ENCODE data around the gene ZFR2.

The ZFR2 gene

DNA sequence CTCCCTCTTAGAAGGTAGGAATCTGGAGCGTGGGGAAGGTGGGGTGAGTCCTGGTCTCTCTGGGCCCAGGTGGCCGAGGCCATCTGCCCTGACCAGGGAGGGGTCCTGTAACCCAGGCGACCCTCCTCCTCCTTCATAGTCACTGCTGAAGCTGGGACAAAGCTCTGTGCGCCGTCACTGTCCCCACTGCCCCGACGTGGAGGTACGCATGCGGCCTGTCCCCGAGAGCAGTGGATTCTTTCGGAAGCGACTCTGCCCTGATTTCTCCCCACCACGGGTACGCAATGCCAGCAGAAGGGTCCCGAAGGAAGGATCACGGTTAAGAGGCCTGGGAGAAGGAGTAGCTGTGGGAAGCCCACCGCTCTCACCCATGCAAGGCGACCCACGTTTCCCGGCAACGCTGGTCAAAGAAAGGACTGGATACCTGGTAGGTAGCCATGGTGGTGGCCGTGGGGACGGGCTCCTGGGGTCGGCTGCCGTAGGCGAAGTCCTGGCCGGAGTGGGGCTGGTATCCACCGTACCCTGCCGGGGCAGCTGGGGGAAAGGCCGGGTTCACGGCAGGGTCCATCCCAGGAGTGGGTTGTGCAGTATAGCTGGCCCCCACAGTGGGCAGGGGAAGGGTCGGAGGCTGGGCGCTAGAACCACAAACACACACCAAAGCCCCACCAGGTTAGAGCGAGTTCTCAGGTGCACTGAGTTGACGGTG is 34.3 kb downstream of the ZFR2 start:
- DNase-seq (ENCODE audit: low read depth) = no peak
- TF ChIP-seq MYC (IDR thresholded peaks at IDR 0.05; ENCODE audit: low read depth, low read length) = no peak
- TF ChIP-seq MAX (IDR thresholded peaks at IDR 0.05; ENCODE audit: low read depth, low read length) = no peak
- TF ChIP-seq CTCF (IDR thresholded peaks at IDR 0.05; ENCODE audit: low read depth, low read length) = no peak
- TF ChIP-seq POLR2A (IDR thresholded peaks at IDR 0.05; ENCODE audit: extremely low read depth, insufficient read length) = no peak
- no peak overlapping the region for H3K4me3 ChIP-seq (ENCODE audit: low read depth, low read length)

DNA sequence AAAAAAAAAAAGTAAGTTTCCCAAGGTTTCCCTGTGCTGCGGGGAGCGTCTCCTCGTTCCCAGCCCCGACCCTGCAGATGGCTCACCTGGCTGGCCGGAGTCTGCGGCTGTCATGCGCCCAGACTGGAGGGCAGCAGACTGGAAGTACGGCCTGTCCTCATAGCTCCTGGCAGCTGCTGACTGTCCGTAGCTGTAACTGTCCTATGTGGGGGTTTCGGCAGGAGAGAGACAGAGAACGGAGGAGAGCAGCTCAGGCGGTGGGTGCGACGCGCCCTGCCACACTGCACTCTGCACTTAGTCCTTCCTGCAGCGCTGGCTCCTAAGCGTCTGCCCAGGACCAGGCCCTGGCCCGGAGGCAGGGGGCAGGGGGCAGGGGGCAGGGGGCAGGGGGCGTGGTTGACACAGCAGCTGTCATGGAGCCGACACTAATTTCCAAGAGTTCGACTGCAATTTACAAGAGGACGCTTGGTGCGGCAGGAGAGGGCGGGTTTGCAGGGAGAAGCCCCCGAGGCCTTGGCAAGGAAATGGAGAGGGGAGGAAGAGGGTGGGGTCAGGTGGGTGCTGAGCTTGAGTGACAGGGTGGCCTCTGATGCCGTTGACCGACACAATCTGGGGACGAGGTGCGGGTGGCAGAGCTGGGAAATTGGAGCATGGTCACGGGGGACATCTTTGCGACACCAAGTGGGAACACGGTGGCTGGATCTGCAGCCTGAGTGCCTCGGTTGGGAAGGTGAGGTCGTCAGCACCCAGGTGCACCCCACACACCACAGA is 35.1 kb downstream of the ZFR2 start:
- TF ChIP-seq POLR2A (IDR thresholded peaks at IDR 0.05; ENCODE audit: extremely low read depth, insufficient read length) (no peak), MAX (IDR thresholded peaks at IDR 0.05; ENCODE audit: low read depth, low read length) (no peak), CTCF (IDR thresholded peaks at IDR 0.05; ENCODE audit: low read depth, low read length) (no peak), MYC (IDR thresholded peaks at IDR 0.05; ENCODE audit: low read depth, low read length) (no peak)
- H3K4me3 ChIP-seq (ENCODE audit: low read depth, low read length) = no peak overlapping the region
- DNase-seq (ENCODE audit: low read depth) = no peak

GRCh38 chr19:3832001-3832400 is 36.8 kb downstream of the ZFR2 start:
- H3K4me3 ChIP-seq (ENCODE audit: low read depth, low read length) = no peak overlapping the region
- no peak for TF ChIP-seq MAX (IDR thresholded peaks at IDR 0.05; ENCODE audit: low read depth, low read length)
- TF ChIP-seq POLR2A (IDR thresholded peaks at IDR 0.05; ENCODE audit: extremely low read depth, insufficient read length) = no peak
- TF ChIP-seq CTCF (IDR thresholded peaks at IDR 0.05; ENCODE audit: low read depth, low read length) = no peak
- TF ChIP-seq MYC (IDR thresholded peaks at IDR 0.05; ENCODE audit: low read depth, low read length) = no peak
- DNase-seq (ENCODE audit: low read depth) = no peak

- TF ChIP-seq CTCF (IDR thresholded peaks at IDR 0.05; ENCODE audit: low read depth, low read length) (no peak), POLR2A (IDR thresholded peaks at IDR 0.05; ENCODE audit: extremely low read depth, insufficient read length) (no peak), MAX (IDR thresholded peaks at IDR 0.05; ENCODE audit: low read depth, low read length) (no peak), MYC (IDR thresholded peaks at IDR 0.05; ENCODE audit: low read depth, low read length) (no peak)
- no peak for DNase-seq (ENCODE audit: low read depth)
- H3K4me3 ChIP-seq (ENCODE audit: low read depth, low read length) = no peak overlapping the region
Measured at GRCh38 chr19:3831601-3832000, 37.2 kb downstream of the ZFR2 start.

DNA sequence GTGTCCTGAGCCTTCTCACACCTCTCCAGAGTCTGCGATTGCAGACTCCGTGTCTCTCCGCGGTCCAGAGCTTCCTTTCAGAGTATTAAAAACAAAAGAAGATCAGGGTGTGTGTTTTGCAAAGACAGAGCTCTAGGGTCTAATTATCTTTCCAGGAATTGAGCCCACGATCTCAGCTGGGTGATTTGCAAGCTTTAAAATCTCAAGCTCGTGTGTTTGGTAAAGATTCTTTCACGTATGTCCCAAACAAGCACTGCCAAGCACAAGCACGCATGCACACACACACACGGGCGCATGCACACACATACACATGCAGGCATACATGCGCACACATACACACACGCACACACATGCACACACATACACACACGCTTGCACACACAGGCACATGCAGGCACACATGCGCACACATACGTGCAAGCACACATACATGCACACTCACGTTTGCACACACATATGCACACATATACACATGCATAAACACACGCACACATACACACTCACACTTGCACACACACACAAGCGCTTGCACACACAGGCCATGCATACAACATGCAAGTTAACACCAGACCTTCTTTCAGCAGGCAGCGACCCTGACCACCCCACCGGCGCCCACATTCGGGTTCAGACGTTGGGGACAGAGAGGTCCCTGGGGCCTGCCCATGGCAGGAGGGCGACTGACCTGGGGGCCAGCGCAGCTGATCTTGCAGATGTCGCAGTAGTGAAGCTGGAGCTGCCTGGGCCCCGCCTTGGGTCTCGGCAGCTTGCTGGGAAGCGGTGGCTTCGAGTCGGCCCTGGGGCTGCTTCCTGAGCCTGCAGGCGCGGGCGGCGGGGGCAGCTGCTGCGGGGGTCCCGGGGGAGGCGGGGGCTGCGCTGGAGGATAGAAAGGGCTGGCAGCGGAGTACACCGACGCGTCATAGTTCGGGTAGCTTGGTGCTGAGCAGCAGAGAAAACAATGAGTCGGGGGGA is 37.9 kb downstream of the ZFR2 start:
- no peak overlapping the region for H3K4me3 ChIP-seq (ENCODE audit: low read depth, low read length)
- no peak for TF ChIP-seq MYC (IDR thresholded peaks at IDR 0.05; ENCODE audit: low read depth, low read length)
- TF ChIP-seq MAX (IDR thresholded peaks at IDR 0.05; ENCODE audit: low read depth, low read length) = no peak
- TF ChIP-seq CTCF (IDR thresholded peaks at IDR 0.05; ENCODE audit: low read depth, low read length) = no peak
- no peak for TF ChIP-seq POLR2A (IDR thresholded peaks at IDR 0.05; ENCODE audit: extremely low read depth, insufficient read length)
- DNase-seq (ENCODE audit: low read depth) = no peak

Data from NB4 (cell line).